OCI-LY7 (cell line): ENCODE measurements around the gene RBM28. TPM values are rescaled to one million over a fixed set of nuclear protein-coding genes. Genes with fewer than 3 reads are reported as not detected.

Experiments
- BruUV-seq: library from RNA; stranded (reverse); fragments of 400-500 nt; replicated peaks from 2 replicates; lab custom pipeline; 2021; lab: Mats Ljungman, UMichigan
- CTCF ChIA-PET: fragments of 300-600 bp; sonication (Branson Sonifier 250); formaldehyde crosslinking; loops from one replicate; lab custom pipeline; 2022; ENCODE audit warnings: antibody characterized with exemption; ENCODE audit not compliant: unreplicated experiment; lab: Charles Lee
- POLR2A ChIA-PET: fragments of 300-600 bp; sonication (Branson Sonifier 250); formaldehyde crosslinking; loops from one replicate; lab custom pipeline; 2022; ENCODE audit warnings: antibody characterized with exemption; lab: Charles Lee
- DNase-seq: peaks from one replicate; pipeline ENCODE4 v3.0.0-alpha.2; 2015; ENCODE audit warnings: low spot score
- H2AFZ ChIP-seq: fragments of 200-600 bp; sonication (generic), shearing (Covaris generic); 2 replicates; pipeline ENCODE4 v1.6.1; 2014; ENCODE audit warnings: mild to moderate bottlenecking, antibody characterized with exemption, low read length, moderate library complexity
- H3K27ac ChIP-seq: fragments of 200-600 bp; sonication (generic); 2 replicates; pipeline ENCODE4 v1.5.1; 2014; ENCODE audit warnings: mixed run types, low read depth, mild to moderate bottlenecking, moderate library complexity, low read length, inconsistent platforms; ENCODE audit not compliant: poor library complexity, severe bottlenecking
- H3K36me3 ChIP-seq: fragments of 200-600 bp; sonication (generic); 2 replicates; pipeline ENCODE4 v1.6.1; 2014; ENCODE audit warnings: mild to moderate bottlenecking, antibody characterized with exemption, low read length, moderate library complexity, mixed read lengths; ENCODE audit not compliant: insufficient read depth
- H3K4me1 ChIP-seq: fragments of 200-600 bp; sonication (generic); 2 replicates; pipeline ENCODE4 v1.5.1; 2014; ENCODE audit warnings: mild to moderate bottlenecking, low read length; ENCODE audit not compliant: insufficient read depth, poor library complexity, severe bottlenecking
- H3K4me2 ChIP-seq: fragments of 200-600 bp; sonication (generic); 2 replicates; pipeline ENCODE4 v1.6.1; 2014; ENCODE audit warnings: mild to moderate bottlenecking, low read length
- H3K4me3 ChIP-seq: fragments of 200-600 bp; sonication (generic); 2 replicates; pipeline ENCODE4 v1.5.1; 2014; ENCODE audit warnings: mild to moderate bottlenecking, low read depth, low read length; ENCODE audit not compliant: poor library complexity, severe bottlenecking
- H3K79me2 ChIP-seq: fragments of 200-600 bp; sonication (generic); 2 replicates; pipeline ENCODE4 v1.6.1; 2016; ENCODE audit warnings: low read depth, mild to moderate bottlenecking, low read length, moderate library complexity, mixed read lengths; ENCODE audit not compliant: insufficient read depth
- H3K9me2 ChIP-seq: fragments of 200-600 bp; sonication (generic); 2 replicates; pipeline ENCODE4 v1.6.1; 2016; ENCODE audit warnings: mild to moderate bottlenecking, low read length, mixed read lengths; ENCODE audit not compliant: insufficient read depth
- H3K9me3 ChIP-seq: fragments of 200-600 bp; sonication (generic); 2 replicates; pipeline ENCODE4 v1.6.1; 2014; ENCODE audit warnings: mild to moderate bottlenecking, mixed run types, low read length, mixed read lengths
- H4K20me1 ChIP-seq: fragments of 200-600 bp; sonication (generic); 2 replicates; pipeline ENCODE4 v1.6.1; 2014; ENCODE audit warnings: mild to moderate bottlenecking, antibody characterized with exemption, low read length, moderate library complexity, mixed read lengths; ENCODE audit not compliant: insufficient read depth
- CTCF ChIP-seq: fragments of 200-600 bp; sonication (generic); conservative IDR thresholded peaks from 2 replicates; pipeline ENCODE4 v1.5.1; 2014; ENCODE audit warnings: mild to moderate bottlenecking, antibody characterized with exemption, low read length, moderate library complexity, mixed read lengths
- EZH2phosphoT487 ChIP-seq: fragments of 200-600 bp; sonication (generic); IDR thresholded peaks from 2 replicates; pipeline ENCODE4 v1.6.1; 2018; ENCODE audit warnings: low read depth, borderline replicate concordance, mild to moderate bottlenecking, mixed run types, antibody characterized with exemption, low read length, moderate library complexity, mixed read lengths
- intact Hi-C: fragments of 100-400 bp; cut with micrococcal nuclease; formaldehyde crosslinking; loops from one replicate; pipeline ENCODE4 v1.10.0; 2022; ENCODE audit not compliant: unreplicated experiment
- total RNA-seq, 2 experiments: library from RNA; depleted of rRNA in 1 of 2; stranded (reverse); fragments of >200 nt in 1 of 2; shearing (Covaris generic) in 1 of 2; gene quantifications; 2 replicates each; pipeline ENCODE4 v1.2.3, GENCODE V29; 2014 to 2022

The RBM28 gene
- total RNA-seq, 2 experiments from 2014 or later = 35.6 to 70.0 TPM

- H3K4me1 ChIP-seq = no peaks in the 10 kb centered on the region
- no TSS peak for BruUV-seq
- H3K27ac ChIP-seq = no peak overlapping the region
- ChIA-PET POLR2A (interaction anchor here (0.6 kb wide), 1 partner anchor 46 kb away, joined by 3 read pairs; no protein-coding TSS in a partner anchor), CTCF (no interaction called here)
- DNase-seq = no peak
- no peak overlapping the region for H3K4me2 ChIP-seq
- H4K20me1 ChIP-seq = no peaks in the 10 kb centered on the region; the same call in 1 of the 2 replicates
- no peak for TF ChIP-seq CTCF
- no peak for TF ChIP-seq EZH2phosphoT487
- intact Hi-C loops = no loop called here
- peaks cover 98% of the 10 kb centered on the region for H3K36me3 ChIP-seq
- no peak overlapping the region for H3K4me3 ChIP-seq
- H2AFZ ChIP-seq = no peak overlapping the region
- no peaks in the 10 kb centered on the region for H3K9me2 ChIP-seq
- no peaks in the 10 kb centered on the region for H3K9me3 ChIP-seq
- no peaks in the 10 kb centered on the region for H3K79me2 ChIP-seq
Observed at GRCh38 chr7:128323459-128324367, 20.0 kb downstream of the RBM28 start.

GRCh38 chr7:128323040-128323439 lies 20.7 kb downstream of the RBM28 start:
- H3K27ac ChIP-seq = no peak overlapping the region
- TF ChIP-seq CTCF (no peak), EZH2phosphoT487 (no peak)
- H3K79me2 ChIP-seq = no peaks in the 10 kb centered on the region
- no TSS peak for BruUV-seq
- H2AFZ ChIP-seq = no peak overlapping the region
- ChIA-PET POLR2A (interaction anchor here (0.6 to 1.1 kb wide), 2 partner anchors 8 to 277 kb away, joined by 3 to 6 read pairs; no protein-coding TSS in a partner anchor), CTCF (no interaction called here)
- no peaks in the 10 kb centered on the region for H3K9me3 ChIP-seq
- H4K20me1 ChIP-seq = no peaks in the 10 kb centered on the region; the same call in 1 of the 2 replicates
- H3K36me3 ChIP-seq = peaks cover 98% of the 10 kb centered on the region
- H3K9me2 ChIP-seq = no peaks in the 10 kb centered on the region
- no peak overlapping the region for H3K4me2 ChIP-seq
- DNase-seq = no peak
- intact Hi-C loops = no loop called here
- H3K4me1 ChIP-seq = no peaks in the 10 kb centered on the region
- no peak overlapping the region for H3K4me3 ChIP-seq
